Measurements from ENCODE around the gene PCNT.

The PCNT gene

DNA sequence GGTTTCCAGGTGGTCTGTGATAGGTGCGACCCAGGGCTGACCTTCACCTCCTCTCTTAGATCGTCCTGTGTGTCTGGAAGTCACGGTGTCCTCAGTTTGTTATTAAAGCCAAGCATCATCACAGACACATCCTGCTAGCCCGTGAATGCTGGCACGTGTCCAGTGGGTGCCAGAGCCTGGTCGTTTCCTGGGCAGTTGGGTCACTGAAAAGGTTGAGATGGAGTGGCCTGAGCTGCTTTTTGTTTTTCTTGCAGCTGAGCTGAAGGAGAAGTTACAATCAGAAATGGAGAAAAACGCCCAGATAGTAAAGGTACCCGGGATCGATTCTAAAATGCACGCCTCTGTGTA is 23.2 kb downstream of the PCNT start:
- no peak for DNase-seq (ENCODE audit: low spot score)
- in situ Hi-C loops (cut with MboI; ENCODE audit: low sequenced_read_pairs, unreplicated experiment) = no loop called here
- TF ChIP-seq, protein P1, sequence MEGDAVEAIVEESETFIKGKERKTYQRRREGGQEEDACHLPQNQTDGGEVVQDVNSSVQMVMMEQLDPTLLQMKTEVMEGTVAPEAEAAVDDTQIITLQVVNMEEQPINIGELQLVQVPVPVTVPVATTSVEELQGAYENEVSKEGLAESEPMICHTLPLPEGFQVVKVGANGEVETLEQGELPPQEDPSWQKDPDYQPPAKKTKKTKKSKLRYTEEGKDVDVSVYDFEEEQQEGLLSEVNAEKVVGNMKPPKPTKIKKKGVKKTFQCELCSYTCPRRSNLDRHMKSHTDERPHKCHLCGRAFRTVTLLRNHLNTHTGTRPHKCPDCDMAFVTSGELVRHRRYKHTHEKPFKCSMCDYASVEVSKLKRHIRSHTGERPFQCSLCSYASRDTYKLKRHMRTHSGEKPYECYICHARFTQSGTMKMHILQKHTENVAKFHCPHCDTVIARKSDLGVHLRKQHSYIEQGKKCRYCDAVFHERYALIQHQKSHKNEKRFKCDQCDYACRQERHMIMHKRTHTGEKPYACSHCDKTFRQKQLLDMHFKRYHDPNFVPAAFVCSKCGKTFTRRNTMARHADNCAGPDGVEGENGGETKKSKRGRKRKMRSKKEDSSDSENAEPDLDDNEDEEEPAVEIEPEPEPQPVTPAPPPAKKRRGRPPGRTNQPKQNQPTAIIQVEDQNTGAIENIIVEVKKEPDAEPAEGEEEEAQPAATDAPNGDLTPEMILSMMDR (IDR thresholded peaks at IDR 0.05; ENCODE audit: borderline replicate concordance, control extremely low read depth, extremely low read depth, insufficient read depth, missing control alignments) = no peak

DNA sequence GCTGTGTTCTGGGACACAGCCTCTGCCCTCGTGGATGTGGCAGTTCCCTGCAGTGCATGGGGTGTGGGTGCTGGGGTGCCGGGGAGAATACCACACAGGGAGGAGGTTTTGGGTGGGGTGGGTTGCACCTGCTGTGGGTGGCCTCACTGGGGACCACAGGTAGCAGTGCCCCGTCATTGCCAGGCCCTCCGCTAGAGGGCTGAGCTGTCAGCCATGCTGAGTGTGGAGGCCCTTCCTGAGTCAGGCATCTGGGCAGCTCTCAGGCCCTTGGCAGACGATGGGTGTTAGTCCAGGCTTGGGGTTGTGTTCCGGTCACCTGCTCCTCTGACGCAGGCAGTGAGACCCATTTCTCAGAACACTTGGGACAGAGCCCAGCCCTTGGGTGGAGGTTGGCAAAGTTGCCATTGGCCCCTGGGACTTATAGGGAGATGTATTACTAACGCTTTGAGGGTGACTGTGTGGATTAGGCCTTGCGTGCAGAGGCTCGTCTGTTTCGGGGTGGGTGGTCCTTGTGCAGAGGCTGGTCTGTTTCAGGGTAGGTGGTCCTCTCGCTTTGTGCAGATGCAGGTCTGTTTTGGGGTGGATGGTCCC is 23.9 kb downstream of the PCNT start:
- TF ChIP-seq, protein P1 (IDR thresholded peaks at IDR 0.05; ENCODE audit: borderline replicate concordance, control extremely low read depth, extremely low read depth, insufficient read depth, missing control alignments) = no peak
- no peak for DNase-seq (ENCODE audit: low spot score)

DNA sequence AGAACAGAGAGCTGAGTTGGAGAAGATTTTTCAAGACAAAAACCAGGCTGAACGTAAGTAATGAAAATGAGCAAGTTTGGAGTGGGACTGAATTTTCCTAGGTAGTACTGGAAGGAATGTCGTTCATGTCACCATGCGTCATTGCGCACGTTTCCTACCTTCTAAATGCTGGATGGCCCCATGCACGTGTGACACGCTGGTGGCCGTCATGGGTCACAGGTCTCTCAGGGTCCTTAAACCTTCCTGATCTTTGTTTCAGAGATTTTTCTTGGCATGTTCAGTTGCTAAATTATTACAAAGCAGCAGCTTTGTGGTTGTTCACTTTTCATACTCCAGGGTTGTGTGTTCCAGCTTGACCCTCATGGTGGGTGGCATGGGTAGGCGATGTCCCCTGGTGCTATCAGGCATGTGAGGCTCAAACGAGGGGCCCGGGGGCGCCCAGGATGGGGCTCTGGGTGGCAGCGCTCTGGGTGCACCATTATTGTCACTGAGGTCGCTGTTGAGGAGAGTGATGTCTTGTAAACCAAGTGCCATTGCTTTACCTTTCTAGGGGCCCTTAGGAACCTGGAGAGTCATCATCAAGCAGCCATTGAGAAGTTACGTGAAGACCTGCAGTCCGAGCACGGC is 25.3 kb downstream of the PCNT start:
- TF ChIP-seq, protein P1 (IDR thresholded peaks at IDR 0.05; ENCODE audit: borderline replicate concordance, control extremely low read depth, extremely low read depth, insufficient read depth, missing control alignments) = no peak
- DNase-seq (ENCODE audit: low spot score) = no peak
- in situ Hi-C loops (cut with MboI; ENCODE audit: low sequenced_read_pairs, unreplicated experiment) = no loop called here

More for the DNA sequence above, 23.9 kb downstream of the PCNT start:
- in situ Hi-C loops (cut with MboI; ENCODE audit: low sequenced_read_pairs, unreplicated experiment) = no loop called here

DNA sequence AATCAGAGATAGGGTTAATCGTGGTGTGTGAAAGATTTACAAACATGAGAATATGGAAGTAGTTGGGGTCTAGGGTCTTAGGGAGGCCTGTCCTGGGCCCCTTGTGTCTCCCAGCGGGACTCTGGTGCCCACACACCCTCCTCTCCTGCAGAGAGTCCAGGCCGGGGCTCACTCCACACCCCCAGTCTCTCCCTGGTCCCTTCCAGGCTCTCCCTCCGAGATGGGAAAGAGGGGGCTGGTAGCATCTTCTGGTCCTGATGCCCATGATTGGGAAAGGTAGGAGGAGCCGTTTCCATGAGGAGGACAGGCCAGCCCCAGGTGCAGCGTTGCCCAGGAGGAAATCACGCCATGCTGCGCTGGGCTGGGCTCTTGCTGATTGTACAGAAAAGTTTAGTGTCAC is 26.6 kb downstream of the PCNT start:
- TF ChIP-seq, protein P1 (IDR thresholded peaks at IDR 0.05; ENCODE audit: borderline replicate concordance, control extremely low read depth, extremely low read depth, insufficient read depth, missing control alignments) = no peak
- in situ Hi-C loops (cut with MboI; ENCODE audit: low sequenced_read_pairs, unreplicated experiment) = no loop called here
- no peak for DNase-seq (ENCODE audit: low spot score)

DNA sequence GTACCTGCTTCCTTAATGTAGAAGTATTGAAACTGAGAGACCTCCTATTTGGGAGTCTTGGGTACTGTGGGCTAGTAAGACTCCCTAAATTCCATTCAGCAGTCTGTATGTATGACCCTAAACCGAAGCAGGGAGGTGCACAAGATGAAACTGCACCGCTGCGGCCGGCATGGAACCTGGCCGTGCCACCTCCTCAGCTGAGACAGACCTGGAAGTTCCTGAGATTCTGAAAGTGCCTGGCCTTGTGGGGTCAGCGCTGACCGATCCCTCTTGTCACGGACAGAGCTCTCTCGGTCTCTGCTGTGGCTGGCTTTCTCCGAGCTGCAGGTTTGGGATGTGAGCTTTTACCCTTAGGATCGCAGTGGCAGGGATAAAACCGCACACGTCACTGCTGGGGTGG is 27.0 kb downstream of the PCNT start:
- in situ Hi-C loops (cut with MboI; ENCODE audit: low sequenced_read_pairs, unreplicated experiment) = no loop called here
- TF ChIP-seq, protein P1 (IDR thresholded peaks at IDR 0.05; ENCODE audit: borderline replicate concordance, control extremely low read depth, extremely low read depth, insufficient read depth, missing control alignments) = no peak
- no peak for DNase-seq (ENCODE audit: low spot score)

DNA sequence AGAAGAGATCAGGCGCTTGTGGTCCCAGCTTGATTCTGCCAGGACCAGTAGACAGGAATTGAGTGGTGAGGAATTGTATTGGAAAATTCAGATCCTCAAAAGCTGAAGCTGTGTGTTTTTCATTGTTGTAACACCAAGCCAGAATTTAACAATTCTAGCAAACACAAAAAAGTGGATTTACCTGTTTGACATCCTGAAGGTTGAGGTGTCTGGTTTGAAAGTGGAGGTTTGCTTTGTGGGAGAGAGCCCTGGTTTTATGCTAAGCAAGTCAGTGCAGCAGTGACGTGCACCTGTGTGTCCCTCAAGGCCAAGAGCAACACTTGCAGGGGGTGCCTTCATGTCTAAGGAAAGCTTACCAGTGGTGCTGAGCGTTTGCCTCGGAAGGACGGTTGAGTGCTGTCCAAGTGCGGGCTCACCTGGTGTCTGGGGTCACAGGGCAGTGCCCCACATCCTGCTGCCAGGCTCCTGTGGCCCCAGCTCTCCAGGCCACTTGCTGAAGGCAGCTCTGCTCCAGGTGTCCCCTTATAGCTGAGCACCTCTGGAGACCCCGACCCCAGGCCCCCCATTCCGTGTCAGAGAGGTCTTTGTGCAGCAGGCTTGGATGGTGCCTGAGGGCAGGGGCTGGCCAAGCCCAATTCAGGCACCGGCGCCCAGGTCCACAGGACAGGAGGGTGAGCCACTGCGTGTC is 27.7 kb downstream of the PCNT start:
- in situ Hi-C loops (cut with MboI; ENCODE audit: low sequenced_read_pairs, unreplicated experiment) = no loop called here
- TF ChIP-seq, protein P1 (IDR thresholded peaks at IDR 0.05; ENCODE audit: borderline replicate concordance, control extremely low read depth, extremely low read depth, insufficient read depth, missing control alignments) = no peak
- no peak for DNase-seq (ENCODE audit: low spot score)
